NCI-H524 treated with DMSO at 0.1 percent for 48 hours (cell line): ENCODE measurements around the gene FOXP2.
"Not testable (repeated sequence)": the region's sequence is repeated elsewhere in the genome, so short reads cannot be mapped to it uniquely, and the experiment has no call there.

Source experiments
- DNase-seq: peaks from one replicate; lab custom pipeline; 2025; lab: John Stamatoyannopoulos, UW

The FOXP2 gene

DNA sequence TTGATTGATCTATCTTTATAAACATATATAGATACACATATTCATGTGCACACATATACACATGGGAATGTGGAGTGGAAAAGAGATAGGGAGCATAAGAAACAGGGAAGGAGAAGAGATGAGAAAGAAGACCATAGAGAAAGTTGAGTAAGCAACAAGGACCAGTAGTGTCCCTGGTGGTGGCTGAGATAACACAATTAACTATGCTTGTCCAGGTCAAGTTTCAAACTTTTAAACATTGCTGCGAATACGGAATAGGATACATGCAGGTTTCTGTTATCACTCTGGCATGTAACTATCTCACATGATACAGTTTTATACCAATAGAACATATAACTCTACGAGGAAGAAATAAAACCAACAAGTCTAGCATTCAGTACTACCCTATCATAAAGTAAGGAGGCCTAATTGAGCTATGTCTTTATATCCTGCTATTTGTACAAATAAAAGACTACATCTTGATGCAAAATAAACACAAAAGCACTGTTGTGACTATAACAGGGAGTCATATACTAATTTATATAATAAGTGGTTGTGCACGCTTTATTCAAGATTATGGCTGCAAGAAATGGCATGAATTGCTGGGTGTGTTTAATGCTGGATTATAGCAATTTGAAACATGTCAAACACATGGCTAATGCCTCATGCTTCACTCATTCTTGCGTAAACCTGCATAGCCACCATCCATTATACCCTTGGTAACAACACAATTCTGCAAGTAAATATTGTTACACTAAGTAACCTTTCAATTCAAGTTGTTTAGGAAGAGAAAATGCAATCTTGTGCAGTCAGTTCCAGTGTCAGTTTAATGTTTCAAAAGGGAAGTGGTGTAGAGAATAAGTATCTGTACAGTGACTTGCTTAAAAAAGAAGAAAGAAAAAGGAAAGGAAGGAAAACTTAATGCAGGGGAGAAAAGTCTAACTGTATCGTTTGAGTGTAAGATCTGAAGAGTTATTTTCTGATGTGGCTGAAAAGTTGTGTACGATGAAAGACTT, 8.2 kb downstream of the FOXP2 start:
- no peak for DNase-seq

DNA sequence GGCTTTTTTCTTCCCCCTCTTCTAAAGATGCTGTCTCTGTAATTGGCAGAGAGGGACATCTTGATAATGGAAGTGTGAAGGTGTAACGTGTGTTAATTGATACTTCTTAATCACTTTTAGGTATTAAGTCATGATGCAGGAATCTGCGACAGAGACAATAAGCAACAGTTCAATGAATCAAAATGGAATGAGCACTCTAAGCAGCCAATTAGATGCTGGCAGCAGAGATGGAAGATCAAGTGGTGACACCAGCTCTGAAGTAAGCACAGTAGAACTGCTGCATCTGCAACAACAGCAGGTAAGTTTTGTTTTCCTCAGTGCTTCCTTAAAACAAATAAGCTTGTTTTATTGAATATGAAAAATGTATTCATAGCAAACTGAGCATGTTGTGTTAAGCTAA, 11.8 kb downstream of the FOXP2 start:
- DNase-seq, result no peak

- peak; percentile 53 for DNase-seq
Measured at GRCh38 chr7:114426824-114427223, 12.2 kb downstream of the FOXP2 start.

DNA sequence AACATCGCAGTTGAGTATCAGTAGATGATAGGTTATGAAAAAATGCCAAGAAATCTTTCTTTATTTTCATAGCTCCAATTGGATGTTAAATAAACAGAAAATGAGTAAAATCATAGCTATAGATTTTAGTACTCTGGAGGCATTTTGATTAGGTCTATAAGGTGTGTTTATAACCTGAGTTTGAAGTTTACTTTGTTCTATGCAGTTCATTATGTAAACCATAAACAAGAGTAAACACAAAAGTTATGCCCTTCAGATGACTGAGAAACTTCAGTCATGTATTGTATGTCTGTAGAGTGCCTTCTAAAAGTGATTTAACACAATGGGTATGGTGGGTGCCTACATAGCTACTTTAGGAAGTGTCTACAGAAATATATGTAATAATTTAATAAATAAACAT, 13.6 kb downstream of the FOXP2 start:
- no peak for DNase-seq

DNA sequence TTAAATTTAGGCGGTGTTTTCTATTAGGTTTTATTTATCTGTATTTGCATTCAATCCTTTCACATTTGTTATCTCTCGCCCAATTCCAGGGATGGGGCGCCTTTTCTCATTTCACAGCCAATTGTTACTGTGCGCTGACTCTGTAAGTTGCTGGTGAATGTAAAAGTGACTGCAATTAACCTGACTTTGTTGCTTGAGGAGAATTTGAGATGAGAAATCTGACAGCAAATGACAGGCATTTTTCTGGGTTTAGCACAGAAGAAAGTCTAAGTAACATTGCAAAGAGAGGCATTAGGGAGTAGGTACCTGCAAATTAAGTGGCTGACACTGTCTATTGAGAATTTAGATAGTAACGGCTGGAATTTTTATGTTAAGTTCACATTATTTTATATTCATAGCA, 16.6 kb downstream of the FOXP2 start:
- no peak for DNase-seq

- DNase-seq, result no peak
Measured at GRCh38 chr7:114432061-114432460, 17.4 kb downstream of the FOXP2 start.

DNA sequence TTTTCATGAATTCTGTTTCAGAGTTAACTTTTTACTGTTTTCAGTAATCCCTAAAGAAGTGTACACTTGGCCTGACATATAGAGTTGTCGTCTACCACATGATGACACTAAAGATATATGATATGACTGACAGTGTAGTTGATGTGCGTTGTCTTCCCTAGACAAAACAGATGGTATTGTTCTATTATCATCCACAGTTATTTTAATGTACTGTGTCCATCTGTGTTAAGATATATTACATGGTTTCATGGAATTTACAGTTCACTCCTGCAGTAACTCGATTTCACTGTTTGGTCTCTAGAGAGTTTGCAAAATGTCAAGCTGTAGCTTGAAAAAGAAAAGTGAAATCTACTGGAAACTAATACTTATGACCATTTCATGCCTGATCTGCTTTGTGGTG, 18.1 kb downstream of the FOXP2 start:
- peak; percentile 12 for DNase-seq

GRCh38 chr7:114439581-114439980, 25.0 kb downstream of the FOXP2 start:
- no peak for DNase-seq

DNA sequence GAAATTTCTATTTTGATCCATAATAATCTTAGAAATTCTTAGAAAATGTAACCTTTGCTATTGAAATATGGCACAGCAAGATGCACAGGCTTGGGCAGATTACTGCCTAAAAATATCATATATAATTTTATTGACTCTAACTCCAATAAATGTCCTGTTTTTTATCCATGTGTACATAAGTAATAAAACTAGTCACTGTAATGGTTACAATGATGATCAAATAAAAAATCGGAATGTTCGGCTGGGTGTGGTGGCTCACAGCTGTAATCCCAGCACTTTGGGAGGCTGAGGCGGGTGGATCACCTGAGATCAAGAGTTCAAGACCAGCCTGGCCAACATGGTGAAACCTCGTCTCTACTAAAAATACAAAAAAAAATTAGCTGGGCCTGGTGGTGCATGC, 26.3 kb downstream of the FOXP2 start:
- DNase-seq, result not testable (repeated sequence)

DNA sequence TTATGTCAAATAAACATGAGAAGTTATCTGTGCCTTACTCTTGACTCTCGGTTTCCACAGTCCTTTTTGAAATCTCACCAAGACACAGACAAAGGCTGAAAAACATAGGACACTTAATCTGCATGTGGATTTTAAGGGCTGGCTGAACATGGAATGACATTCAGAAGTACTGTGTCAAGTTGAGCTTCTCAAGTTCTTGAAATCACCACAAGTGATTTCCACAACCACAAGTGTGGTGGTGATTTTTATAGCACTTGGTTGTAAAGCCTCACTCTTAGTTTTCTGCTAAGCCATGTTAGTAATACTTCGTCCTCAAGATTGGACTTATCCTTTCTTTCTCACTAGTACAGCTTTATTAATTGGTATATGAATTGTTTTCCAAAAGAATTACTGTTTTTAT, 29.6 kb downstream of the FOXP2 start:
- no peak for DNase-seq

DNA sequence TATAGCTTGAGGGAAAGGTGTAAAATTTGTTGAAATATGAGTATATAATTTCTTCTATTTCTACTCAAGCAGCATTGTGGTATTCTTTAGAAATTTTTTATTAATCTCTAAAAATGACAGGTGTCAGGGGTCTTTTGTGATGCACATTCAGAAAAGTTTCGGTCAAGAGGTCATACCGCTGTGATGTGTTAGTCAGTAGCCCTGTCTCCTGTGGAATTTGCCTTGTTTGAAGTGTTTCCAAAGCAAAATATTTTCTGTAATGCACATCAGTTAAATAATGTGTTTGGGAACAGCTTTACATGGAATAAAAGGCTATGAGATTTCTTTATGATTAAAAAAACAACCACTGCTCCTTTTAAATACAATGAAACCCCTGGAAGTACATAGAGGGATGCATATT, 35.8 kb downstream of the FOXP2 start:
- DNase-seq, result no peak

- DNase-seq, result no peak
Measured at GRCh38 chr7:114459574-114459973, 45.0 kb downstream of the FOXP2 start.

DNA sequence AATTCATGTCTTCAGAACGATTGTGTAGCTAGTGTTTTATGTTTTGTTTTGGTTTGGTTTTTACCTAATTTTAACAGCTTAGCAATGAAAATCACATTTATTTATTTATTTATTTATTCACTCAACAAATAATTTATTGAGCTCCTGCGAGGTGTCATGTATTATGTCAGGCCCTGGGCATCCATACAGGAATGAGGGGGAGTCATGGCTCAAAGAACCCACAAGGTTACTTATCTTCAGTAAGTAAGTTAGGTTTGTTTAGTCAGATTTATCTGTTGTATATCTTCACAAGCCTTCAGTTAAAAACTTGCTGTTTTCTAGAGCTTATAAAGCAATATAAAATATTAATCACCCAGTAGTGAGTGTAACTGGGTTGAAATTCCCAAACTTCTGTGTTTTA, 45.4 kb downstream of the FOXP2 start:
- no peak for DNase-seq

DNA sequence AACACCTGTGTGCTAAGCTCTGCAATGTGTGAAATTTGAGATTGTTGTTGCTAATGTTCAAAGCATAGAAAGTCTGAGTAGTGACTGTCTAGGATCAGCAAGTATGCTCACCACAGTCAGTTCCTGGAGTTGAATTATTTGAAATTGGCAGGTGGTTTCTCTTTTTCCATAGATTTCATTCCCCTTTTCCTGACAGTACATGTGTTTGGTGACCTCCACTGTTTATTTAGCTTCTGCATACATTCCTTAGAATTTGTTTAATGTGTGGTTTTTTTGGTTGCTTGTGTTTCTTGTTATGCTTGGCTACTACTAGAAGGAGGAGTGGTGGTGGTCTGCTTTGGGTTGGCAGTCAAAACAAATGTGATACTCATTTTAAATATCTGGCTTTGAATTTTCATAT, 52.3 kb downstream of the FOXP2 start:
- DNase-seq, result no peak

DNA sequence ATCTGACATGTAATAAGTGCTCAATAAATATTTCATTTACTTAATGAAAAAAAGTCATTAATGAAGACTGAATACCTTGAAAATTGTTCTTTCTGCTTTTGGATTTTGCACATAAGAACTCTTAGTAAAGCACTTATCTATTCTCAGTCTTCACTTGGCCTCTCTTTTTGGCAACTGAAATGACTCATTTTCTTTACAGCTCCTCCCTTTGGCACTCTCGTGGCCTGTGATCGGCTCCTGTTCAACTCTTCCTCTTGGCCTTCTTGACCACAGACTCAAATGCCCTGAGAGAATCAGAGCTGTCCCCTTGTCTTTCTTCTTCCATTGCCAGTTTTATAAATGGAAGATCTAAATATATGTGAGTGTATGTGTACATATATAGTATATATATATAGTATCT, 54.2 kb downstream of the FOXP2 start:
- no peak for DNase-seq

- no peak for DNase-seq
Measured at GRCh38 chr7:114472896-114473512, 58.4 kb downstream of the FOXP2 start.

DNA sequence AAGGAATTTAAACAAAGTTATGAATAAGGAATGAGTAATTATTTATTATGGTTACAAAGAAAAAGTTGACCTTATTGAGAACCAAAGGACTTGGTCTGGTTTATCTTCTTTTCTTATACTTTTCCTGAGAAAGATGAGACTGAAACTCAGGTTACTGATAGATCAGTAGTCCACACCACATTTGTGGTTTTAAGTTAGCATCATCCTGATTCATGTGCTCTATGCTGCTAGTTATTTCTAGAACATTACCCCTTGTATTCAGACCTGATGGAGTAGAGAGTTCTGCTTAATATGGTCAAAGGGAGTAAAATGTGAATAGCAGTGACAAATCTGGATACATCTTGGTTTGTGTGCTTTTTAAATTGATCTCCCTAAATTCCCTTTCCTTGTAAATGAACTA, 63.8 kb downstream of the FOXP2 start:
- no peak for DNase-seq

DNA sequence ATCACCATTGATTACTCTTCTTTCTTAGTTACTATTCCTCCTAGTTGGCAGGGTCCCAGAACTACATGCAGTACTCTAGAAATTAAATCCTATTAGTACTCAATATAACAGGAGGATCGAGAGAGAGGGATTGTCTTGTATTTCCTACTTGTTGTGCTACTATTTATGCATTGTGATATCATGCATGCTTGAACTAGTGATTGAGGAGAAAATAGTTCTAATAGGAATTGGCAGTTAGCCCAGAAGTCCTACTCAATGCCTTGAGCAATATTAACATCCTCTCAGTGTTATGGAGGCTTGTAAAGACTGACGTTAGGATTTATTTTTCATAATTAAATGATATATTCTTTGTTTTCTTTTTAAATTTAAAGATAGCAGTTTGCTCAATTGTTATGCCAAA, 67.4 kb downstream of the FOXP2 start:
- peak; percentile 4 for DNase-seq

GRCh38 chr7:114484226-114484625, 69.6 kb downstream of the FOXP2 start:
- DNase-seq, result no peak

DNA sequence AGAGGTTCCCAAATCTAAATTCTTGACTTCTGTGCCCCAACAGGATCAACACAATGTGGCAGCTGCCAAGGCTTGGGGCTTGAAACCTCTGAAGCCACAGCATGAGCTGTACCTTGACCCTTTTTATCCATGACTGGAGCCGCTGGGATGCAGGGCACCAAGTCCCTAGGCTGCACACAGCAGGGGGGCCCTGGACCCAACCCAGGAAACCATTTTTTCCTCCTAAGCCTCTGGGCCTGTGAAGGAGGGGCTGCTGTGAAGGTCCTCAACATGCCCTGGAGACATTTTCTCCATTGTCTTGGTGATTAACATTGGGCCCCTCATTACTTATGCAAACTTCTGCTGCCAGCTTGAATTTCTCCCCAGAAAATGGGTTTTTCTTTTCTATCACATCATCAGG, 72.6 kb downstream of the FOXP2 start:
- no peak for DNase-seq

GRCh38 chr7:114488696-114489095, 74.1 kb downstream of the FOXP2 start:
- DNase-seq, result no peak

DNA sequence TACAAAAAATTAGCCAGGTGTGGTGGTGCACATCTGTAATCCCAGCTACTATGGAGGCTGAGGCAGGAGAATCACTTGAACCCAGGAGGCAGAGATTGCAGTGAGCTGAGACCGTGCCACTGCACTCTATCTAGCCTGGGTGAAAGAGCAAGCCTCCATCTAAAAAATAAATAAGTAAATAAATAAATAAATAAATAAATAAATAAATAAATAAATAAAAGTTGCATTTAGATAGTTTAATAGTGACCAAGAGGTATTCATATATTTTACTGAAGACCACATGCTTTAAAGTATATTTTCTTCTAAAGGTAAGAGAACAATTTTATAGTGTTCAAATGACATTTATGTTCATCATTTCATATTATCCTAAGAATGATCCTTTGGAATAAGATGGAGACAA, 82.9 kb downstream of the FOXP2 start:
- DNase-seq, result not testable (repeated sequence)

DNA sequence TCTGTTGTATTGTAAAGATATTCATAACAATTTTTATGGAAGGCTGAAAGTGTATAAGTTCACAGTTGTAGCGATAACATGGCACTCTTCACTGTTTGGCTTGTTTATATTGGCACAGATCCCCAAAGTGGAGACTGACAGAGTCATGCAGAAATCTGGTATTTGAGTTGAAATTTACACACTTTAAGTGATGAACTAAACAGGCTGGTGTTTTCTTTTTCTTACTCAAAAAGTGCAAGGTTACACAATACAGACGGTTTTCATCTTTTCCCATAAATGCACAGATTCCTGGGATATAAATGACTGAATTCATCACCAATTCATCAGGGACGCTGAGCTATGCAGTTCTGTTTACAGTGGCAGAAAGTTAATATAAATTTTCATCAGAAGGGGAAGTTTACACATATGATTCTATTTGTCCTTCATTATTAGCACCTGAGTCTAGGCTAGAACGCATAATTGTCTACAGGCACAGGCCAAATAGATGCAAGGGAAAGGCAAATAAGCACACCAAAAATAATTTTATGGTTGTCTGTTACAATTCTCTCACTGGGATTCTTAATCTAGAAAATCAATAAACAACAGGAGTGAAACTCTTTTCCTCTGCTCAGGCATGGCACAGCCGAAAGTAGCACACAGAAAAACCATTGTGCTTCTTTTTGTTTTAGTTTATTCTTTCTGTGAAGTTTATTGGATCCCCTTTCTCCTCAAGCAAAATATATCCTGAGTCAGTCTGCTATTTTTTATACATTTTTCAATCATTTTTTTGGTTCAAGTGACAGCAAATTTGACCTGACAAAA, 88.0 kb downstream of the FOXP2 start:
- DNase-seq, result no peak
